Psoas muscle (tissue), 8 donors: ENCODE results near the gene GRID2. TPM values are rescaled to one million over a fixed set of nuclear protein-coding genes. Genes with fewer than 3 reads are reported as not detected.

Experiments
- ATAC-seq, 4 donors: fragments of 200-7000 bp; cut with Tn5 transposase; one replicate each; pipeline ENCODE4 v1.9.1; 2020; ENCODE audit warnings: moderate library complexity in 3 of 4, mild to moderate bottlenecking in 2 of 4
- DNase-seq, 2 donors: peaks; one replicate each; pipeline ENCODE4 v3.0.0-alpha.2; 2020
- H3K27ac ChIP-seq: fragments of 200-600 bp; one replicate; pipeline ENCODE4 v1.8.0; 2022
- H3K27me3 ChIP-seq, 3 donors: fragments of 200-600 bp in 1 of 3; one replicate each; pipeline versions ENCODE4 v1.6.1 to v1.8.0; 2013 to 2022; ENCODE audit warnings: low read length in 2 of 3, mild to moderate bottlenecking in 2 of 3, moderate library complexity in 1 of 3; ENCODE audit not compliant: insufficient read depth in 3 of 3
- H3K36me3 ChIP-seq, 2 donors: fragments of 200-600 bp in 1 of 2; one replicate each; pipeline versions ENCODE4 v1.6.1 to v1.8.0; 2013 to 2022; ENCODE audit warnings: low read depth in 1 of 2, mild to moderate bottlenecking in 1 of 2, moderate library complexity in 1 of 2; ENCODE audit not compliant: insufficient read depth in 1 of 2
- H3K4me1 ChIP-seq: fragments of 200-600 bp; one replicate; pipeline ENCODE4 v1.8.0; 2022
- H3K4me3 ChIP-seq: fragments of 200-600 bp; one replicate; pipeline ENCODE4 v1.8.0; 2022; ENCODE audit warnings: mild to moderate bottlenecking
- H3K9me3 ChIP-seq: fragments of 200-600 bp; one replicate; pipeline ENCODE4 v1.8.0; 2022
- WGBS, 3 donors: extraction: QIAGEN DNeasy Blood & Tissue Kit; methylation state at CpG; one replicate each; pipeline versions ENCODE4 v1.1.6 to v1.1.7; 2013; 5-methylcytosine and 5-hydroxymethylcytosine counted together
- intact Hi-C, 2 donors: fragments of 100-400 bp; cut with DNase I; formaldehyde crosslinking; loops; one replicate each; pipeline versions ENCODE4 v1.11.0 to v1.14.2; 2022
- polyA plus RNA-seq, 3 donors: library from polyadenylated mRNA; stranded (reverse); fragments of 200-250 nt; gene quantifications; one replicate each; pipeline ENCODE4 v1.2.3, GENCODE V29; 2013
- total RNA-seq, 4 donors: library from RNA; stranded (reverse); fragmentation: NEBNext Ultra II Directional in 2 of 4; extraction: Animal tissue kit (Norgen Biotek cat#: 25700) in 2 of 4; gene quantifications; one replicate each; pipeline versions ENCODE4 v1.2.1 to v1.2.4, GENCODE V29; 2021 to 2023
- TF ChIP-seq, protein P1 (sequence below): fragments of 200-600 bp; IDR thresholded peaks from one replicate; pipeline ENCODE4 v1.8.0; 2022; ENCODE audit warnings: antibody characterized with exemption
- donor health status: healthy with polysubstance abuse.
- donor health status: DM: no; HTN: no; CAD: no; lungs with moderate emphysema.
- donor health status: Bipolar disorder and iron deficiency.
- donor health status: healthy.
- donor health status: DM: yes; HTN: yes; CAD: no.
- donor health status: DM: no; HTN: no; CAD: no.
- donor health status: DM: no; HTN: no; CAD: no.
- donor health status: DM: yes; HTN: yes; CAD: no.

The GRID2 gene
- total and polyA plus RNA-seq, 7 donors: not detected

DNA sequence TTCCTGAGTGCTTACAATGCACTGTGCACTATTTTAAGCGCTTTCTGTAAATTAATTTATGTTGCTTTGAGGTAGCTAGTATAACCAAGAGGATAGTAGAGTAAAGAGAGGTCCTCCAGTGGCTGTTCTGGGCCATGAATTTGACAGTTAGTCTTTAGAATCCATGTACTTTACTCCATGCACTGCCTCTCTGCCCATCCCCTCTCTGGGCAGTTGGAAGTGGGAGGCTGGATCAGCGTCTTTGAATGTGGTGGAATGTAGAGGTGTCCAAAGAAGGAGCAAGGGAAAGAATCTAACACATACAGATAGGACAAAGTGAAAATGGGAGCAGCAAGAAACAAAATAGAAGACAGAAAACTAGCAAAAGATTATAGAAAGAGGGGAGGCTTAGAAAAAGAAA, 712.6 kb downstream of the GRID2 start:
- ATAC-seq: no peak
- Histone ChIP-seq H3K36me3 (no peaks in the 10 kb centered on the region), H3K4me1 (no peaks in the 10 kb centered on the region), H3K27me3 (no peaks in the 10 kb centered on the region), H3K9me3 (no peaks in the 10 kb centered on the region), H3K4me3 (no peak overlapping the region), H3K27ac (no peak overlapping the region)
- TF ChIP-seq, protein P1, sequence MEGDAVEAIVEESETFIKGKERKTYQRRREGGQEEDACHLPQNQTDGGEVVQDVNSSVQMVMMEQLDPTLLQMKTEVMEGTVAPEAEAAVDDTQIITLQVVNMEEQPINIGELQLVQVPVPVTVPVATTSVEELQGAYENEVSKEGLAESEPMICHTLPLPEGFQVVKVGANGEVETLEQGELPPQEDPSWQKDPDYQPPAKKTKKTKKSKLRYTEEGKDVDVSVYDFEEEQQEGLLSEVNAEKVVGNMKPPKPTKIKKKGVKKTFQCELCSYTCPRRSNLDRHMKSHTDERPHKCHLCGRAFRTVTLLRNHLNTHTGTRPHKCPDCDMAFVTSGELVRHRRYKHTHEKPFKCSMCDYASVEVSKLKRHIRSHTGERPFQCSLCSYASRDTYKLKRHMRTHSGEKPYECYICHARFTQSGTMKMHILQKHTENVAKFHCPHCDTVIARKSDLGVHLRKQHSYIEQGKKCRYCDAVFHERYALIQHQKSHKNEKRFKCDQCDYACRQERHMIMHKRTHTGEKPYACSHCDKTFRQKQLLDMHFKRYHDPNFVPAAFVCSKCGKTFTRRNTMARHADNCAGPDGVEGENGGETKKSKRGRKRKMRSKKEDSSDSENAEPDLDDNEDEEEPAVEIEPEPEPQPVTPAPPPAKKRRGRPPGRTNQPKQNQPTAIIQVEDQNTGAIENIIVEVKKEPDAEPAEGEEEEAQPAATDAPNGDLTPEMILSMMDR: no peak
- intact Hi-C loops: no loop called here
- WGBS, 3 donors: 75 to 79% (median 78%) methylated on average over 2 of the region's 2 CpGs
- DNase-seq: no peak

DNA sequence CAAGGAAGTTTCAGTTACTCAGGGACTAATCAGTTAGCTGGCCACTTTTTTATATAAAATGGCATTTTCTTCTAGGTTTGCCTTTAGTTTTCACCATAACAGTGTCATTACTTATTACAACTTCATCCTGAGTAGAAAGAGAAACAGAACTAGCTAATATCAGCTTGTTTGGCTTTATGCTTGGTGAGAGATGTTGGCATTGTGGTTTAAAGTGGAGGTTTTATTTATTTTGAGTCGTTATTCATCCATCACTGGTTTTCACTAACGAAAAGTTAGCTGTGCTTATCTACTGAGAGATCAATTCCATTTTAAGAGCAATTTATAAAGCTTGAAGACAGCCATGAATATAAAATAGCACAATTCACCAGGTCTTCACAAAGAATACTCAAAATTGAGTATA, 714.5 kb downstream of the GRID2 start:
- H3K27me3 ChIP-seq: no peaks in the 10 kb centered on the region
- 64 to 75% (median 71%) methylated on average over 2 of the region's 2 CpGs for WGBS, 3 donors
- no peak overlapping the region for H3K4me3 ChIP-seq
- no peaks in the 10 kb centered on the region for H3K9me3 ChIP-seq
- H3K27ac ChIP-seq: no peak overlapping the region
- TF ChIP-seq, protein P1: no peak
- intact Hi-C loops: no loop called here
- no peaks in the 10 kb centered on the region for H3K4me1 ChIP-seq
- no peaks in the 10 kb centered on the region for H3K36me3 ChIP-seq
- ATAC-seq (no peak), DNase-seq (no peak)

DNA sequence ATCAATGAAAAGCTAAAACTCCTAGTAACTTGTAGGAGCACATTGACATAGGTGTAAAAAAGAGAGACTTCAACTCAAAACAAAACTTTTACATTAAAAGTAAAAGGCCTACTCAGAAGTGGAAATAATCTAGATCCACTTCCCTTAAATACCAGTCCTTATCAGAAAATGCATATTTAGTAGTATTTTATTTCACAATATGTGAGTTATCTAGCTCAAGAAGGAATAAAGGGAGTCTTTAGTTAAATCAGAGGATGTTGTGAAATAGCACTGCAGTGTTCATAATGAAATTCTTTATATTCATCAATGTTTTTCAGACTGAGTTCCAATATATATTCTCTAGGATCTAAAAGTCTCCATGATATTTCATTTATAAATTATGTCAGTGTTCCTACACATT, 715.0 kb downstream of the GRID2 start:
- DNase-seq (no peak), ATAC-seq (no peak)
- no peak overlapping the region for H3K27ac ChIP-seq
- intact Hi-C loops: no loop called here
- no peaks in the 10 kb centered on the region for H3K27me3 ChIP-seq
- no peaks in the 10 kb centered on the region for H3K9me3 ChIP-seq
- H3K36me3 ChIP-seq: no peaks in the 10 kb centered on the region
- H3K4me3 ChIP-seq: no peak overlapping the region
- TF ChIP-seq, protein P1: no peak
- H3K4me1 ChIP-seq: no peaks in the 10 kb centered on the region

DNA sequence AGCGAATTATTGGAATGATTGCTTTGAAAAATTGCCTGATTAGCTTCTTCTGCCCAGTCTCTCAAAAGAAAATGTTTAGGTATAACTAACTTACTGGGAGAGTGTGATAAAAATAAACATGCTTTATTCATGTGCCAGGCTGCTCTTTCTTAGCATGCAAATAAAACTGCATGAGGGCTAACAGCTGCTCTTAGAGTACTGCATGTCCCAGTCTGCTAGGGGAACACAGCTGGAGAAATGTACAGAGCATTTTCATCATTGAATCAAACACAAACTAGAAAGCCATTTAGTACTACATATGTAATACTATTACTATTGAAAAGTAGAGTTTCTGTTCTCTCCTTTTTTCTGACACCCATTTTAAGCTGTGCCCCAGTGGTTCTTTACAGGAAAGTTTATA, 726.0 kb downstream of the GRID2 start:
- ATAC-seq: no peak
- no peak overlapping the region for H3K27ac ChIP-seq
- intact Hi-C loops: no loop called here
- H3K9me3 ChIP-seq: no peaks in the 10 kb centered on the region
- no peak for DNase-seq
- no peaks in the 10 kb centered on the region for H3K36me3 ChIP-seq
- 83 to 87% (median 86%) methylated on average over 1 of the region's 1 CpG for WGBS, 3 donors
- TF ChIP-seq, protein P1: no peak
- no peak overlapping the region for H3K4me3 ChIP-seq
- no peaks in the 10 kb centered on the region for H3K27me3 ChIP-seq
- no peaks in the 10 kb centered on the region for H3K4me1 ChIP-seq

DNA sequence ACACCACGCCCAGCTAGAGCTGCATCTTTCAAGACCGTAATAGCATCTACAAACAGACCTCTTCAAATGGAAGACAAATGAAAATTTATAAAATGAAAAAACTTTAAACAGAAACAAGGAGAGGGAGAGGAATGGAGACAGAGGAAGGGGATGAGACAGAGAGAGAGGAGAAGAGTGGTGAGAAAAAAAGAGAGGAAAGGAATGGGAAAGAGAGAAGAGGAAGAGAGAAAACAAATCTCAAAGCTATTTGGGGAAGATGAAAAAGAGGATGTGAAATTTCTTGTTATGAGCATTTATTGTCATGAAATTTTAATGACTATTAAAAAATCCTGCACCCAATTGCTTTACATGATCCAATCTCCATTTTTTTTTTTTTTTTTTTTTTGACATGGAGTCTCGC, 726.9 kb downstream of the GRID2 start:
- no peaks in the 10 kb centered on the region for H3K4me1 ChIP-seq
- WGBS, 3 donors: 85 to 94% (median 93%) methylated on average over 3 of the region's 3 CpGs
- ATAC-seq: no peak

More for the DNA sequence above, 726.9 kb downstream of the GRID2 start:
- no peak overlapping the region for H3K4me3 ChIP-seq
- H3K36me3 ChIP-seq: no peaks in the 10 kb centered on the region
- no peak for DNase-seq
- intact Hi-C loops: no loop called here
- TF ChIP-seq, protein P1: no peak
- no peaks in the 10 kb centered on the region for H3K9me3 ChIP-seq
- no peaks in the 10 kb centered on the region for H3K27me3 ChIP-seq
- no peak overlapping the region for H3K27ac ChIP-seq
